ENCODE measurements around the gene CDK2.
"Not testable (repeated sequence)": the region's sequence is repeated elsewhere in the genome, so short reads cannot be mapped to it uniquely, and the experiment has no call there.

CDK2 gene

DNA sequence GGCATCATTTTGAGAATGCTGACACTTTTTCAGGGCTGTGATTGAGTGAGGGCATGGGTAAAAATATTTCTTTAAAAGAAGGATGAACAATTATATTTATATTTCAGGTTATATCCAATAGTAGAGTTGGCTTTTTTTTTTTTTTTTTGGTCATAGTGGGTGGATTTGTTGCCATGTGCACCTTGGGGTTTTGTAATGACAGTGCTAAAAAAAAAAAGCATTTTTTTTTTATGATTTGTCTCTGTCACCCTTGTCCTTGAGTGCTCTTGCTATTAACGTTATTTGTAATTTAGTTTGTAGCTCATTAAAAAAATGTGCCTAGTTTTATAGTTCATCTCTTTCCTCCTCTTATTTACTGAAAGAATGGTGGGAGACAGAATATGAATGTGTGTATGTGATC is 5.8 kb downstream of the CDK2 start:
- Histone ChIP-seq H3K27me3 (ENCODE audit: control insufficient read depth, insufficient read depth, low read length) (no peaks in the 10 kb centered on the region), H3K9me3 (ENCODE audit: control insufficient read depth, insufficient read depth, low read length) (no peaks in the 10 kb centered on the region), H3K9ac (ENCODE audit: low read depth, low read length) (no peak overlapping the region), H3K4me1 (ENCODE audit: control insufficient read depth, insufficient read depth, low read length) (peaks cover 3% of the 10 kb centered on the region), H3K36me3 (ENCODE audit: control insufficient read depth, insufficient read depth, low read length) (no peaks in the 10 kb centered on the region), H3K4me3 (ENCODE audit: low read depth, low read length) (no peak overlapping the region)

DNA sequence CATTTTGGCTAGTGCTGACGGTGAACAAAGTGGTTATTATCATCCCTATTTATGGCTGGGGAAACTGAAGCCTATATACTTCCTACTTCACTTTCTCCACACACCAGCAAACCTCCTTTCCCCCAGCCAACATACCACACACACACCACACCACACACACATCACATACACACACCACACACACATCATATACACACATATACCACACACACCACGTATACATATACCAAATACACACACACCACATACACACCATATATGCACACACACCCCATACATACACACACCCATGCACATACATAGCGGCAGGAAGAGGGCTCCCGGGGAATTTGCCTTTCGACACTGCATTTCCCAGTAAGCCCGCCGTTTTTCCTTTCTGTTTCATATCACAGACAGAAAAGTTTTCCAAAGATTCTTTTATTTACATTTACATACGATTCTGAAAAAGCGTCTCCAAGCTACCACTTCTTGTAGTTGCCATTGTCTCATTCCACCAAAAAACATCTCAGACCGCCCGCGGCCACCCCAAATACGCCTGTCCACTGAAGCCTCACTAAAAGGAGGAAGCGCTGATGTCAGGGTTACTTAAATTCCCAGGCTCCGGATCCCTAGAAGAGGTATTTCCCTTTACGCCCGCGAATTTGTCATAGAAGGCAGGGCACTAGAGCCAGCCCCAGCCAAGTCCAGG is 6.4 kb downstream of the CDK2 start:
- Histone ChIP-seq H3K27me3 (ENCODE audit: control insufficient read depth, insufficient read depth, low read length) (no peaks in the 10 kb centered on the region), H3K9me3 (ENCODE audit: control insufficient read depth, insufficient read depth, low read length) (no peaks in the 10 kb centered on the region), H3K4me3 (ENCODE audit: low read depth, low read length) (peak overlapping the region; percentile 49), H3K36me3 (ENCODE audit: control insufficient read depth, insufficient read depth, low read length) (peaks cover 4% of the 10 kb centered on the region), H3K4me1 (ENCODE audit: control insufficient read depth, insufficient read depth, low read length) (peaks cover 3% of the 10 kb centered on the region), H3K9ac (ENCODE audit: low read depth, low read length) (no peak overlapping the region)

DNA sequence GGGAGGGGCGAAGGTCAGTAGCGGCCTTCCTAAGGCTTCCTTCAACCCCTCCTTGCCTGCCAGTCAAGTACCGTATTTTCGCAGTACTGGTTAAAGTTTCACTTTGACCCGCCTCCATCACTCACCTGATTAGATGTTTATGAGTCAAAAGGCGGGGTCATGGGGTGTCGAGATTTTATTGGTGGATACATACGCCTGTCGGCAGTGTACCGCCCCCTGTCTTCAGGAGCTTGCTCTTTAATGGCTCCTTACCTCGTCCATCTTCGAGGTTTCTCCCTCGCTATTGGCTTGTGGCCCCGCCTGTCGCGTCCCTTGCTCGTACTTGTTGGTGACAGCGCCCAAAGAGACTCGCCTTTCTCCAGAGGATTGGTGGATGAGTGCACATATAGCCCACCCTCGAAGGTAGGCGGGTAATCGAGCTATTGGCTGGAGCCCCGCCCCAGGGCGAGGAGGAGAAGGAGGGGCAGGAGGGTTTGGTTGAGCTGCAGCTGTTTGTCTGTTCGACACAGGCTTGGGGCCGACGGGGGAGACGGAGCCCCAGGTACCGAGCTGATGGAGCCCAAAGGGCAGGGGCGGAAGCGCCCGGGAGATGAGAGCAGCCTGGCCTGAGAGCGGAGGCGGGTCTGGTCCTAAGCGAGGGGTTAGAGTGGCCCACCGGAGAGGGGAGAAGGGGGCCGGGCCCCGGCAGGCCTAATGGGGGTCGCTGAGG is 7.1 kb downstream of the CDK2 start, which contains the start of gene RAB5B:
RAB5B (plus strand) TSS at position 480 of the 709 bp plus-strand sequence. CDS start 12,883 bp downstream, outside the sequence.
- Histone ChIP-seq H3K4me3 (ENCODE audit: low read depth, low read length) (peak within 1 kb of the TSS; percentile 91), H3K36me3 (ENCODE audit: control insufficient read depth, insufficient read depth, low read length) (peaks cover 4% of the 10 kb centered on the region), H3K9me3 (ENCODE audit: control insufficient read depth, insufficient read depth, low read length) (no peaks in the 10 kb centered on the region), H3K4me1 (ENCODE audit: control insufficient read depth, insufficient read depth, low read length) (peaks cover 3% of the 10 kb centered on the region), H3K27me3 (ENCODE audit: control insufficient read depth, insufficient read depth, low read length) (no peaks in the 10 kb centered on the region), H3K9ac (ENCODE audit: low read depth, low read length) (peak within 1 kb of the TSS; percentile 84)

DNA sequence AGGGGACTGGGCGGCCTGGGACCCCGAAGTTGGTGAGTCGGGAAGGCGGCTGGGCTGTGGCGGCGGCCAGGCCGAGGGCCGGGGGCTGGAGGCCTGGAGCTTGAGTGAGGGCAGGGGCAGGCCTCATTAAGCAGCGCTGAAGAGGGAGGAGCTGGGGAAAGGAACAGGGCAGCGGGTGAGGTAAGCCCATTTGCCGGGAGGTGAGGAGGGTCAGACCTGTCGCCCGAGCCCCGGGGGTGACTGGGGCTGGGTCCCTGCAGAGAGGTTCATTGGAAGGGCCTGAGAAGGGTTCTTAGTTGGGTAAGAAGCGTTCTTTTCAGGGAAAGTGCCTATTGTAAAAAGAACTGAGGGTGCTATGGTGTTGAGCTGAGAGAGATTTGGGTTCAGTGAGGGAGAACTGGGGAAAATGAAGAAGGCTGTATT is 7.7 kb downstream of the CDK2 start:
- Histone ChIP-seq H3K9me3 (ENCODE audit: control insufficient read depth, insufficient read depth, low read length) (no peaks in the 10 kb centered on the region), H3K36me3 (ENCODE audit: control insufficient read depth, insufficient read depth, low read length) (peaks cover 4% of the 10 kb centered on the region), H3K27me3 (ENCODE audit: control insufficient read depth, insufficient read depth, low read length) (no peaks in the 10 kb centered on the region), H3K9ac (ENCODE audit: low read depth, low read length) (peak overlapping the region; percentile 84), H3K4me3 (ENCODE audit: low read depth, low read length) (peak overlapping the region; percentile 91), H3K4me1 (ENCODE audit: control insufficient read depth, insufficient read depth, low read length) (peaks cover 3% of the 10 kb centered on the region)

DNA sequence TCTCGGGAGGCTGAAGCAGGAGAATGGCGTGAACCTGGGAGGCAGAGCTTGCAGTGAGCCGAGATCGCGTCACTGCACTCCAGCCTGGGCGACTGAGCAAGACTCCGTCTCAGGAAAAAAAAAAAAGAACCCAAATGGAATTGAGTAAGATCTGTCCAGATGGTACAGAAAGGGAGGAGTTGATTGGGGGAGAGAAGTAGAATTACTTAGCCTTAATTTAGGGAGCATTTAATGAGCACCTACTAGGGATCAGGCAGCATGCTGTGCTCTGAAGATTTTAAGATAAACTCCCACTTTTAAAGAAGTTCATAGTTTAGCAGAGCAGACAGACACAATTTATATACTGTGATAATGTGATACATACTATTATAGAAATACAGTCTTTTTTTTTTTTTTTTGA is 11.8 kb downstream of the CDK2 start:
- no peak overlapping the region for H3K4me3 ChIP-seq (ENCODE audit: low read depth, low read length)
- H3K36me3 ChIP-seq (ENCODE audit: control insufficient read depth, insufficient read depth, low read length), result peaks cover 11% of the 10 kb centered on the region
- H3K9me3 ChIP-seq (ENCODE audit: control insufficient read depth, insufficient read depth, low read length), result no peaks in the 10 kb centered on the region
- H3K9ac ChIP-seq (ENCODE audit: low read depth, low read length), result no peak overlapping the region
- H3K27me3 ChIP-seq (ENCODE audit: control insufficient read depth, insufficient read depth, low read length), result no peaks in the 10 kb centered on the region
- H3K4me1 ChIP-seq (ENCODE audit: control insufficient read depth, insufficient read depth, low read length), result peaks cover 3% of the 10 kb centered on the region

GRCh38 chr12:55979069-55979468 is 12.4 kb downstream of the CDK2 start:
- H3K9ac ChIP-seq (ENCODE audit: low read depth, low read length), result no peak overlapping the region
- no peaks in the 10 kb centered on the region for H3K27me3 ChIP-seq (ENCODE audit: control insufficient read depth, insufficient read depth, low read length)
- peaks cover 11% of the 10 kb centered on the region for H3K36me3 ChIP-seq (ENCODE audit: control insufficient read depth, insufficient read depth, low read length)
- no peak overlapping the region for H3K4me3 ChIP-seq (ENCODE audit: low read depth, low read length)
- peaks cover 3% of the 10 kb centered on the region for H3K4me1 ChIP-seq (ENCODE audit: control insufficient read depth, insufficient read depth, low read length)
- H3K9me3 ChIP-seq (ENCODE audit: control insufficient read depth, insufficient read depth, low read length), result no peaks in the 10 kb centered on the region

GRCh38 chr12:55981882-55982281 is 15.3 kb downstream of the CDK2 start:
- peaks cover 11% of the 10 kb centered on the region for H3K36me3 ChIP-seq (ENCODE audit: control insufficient read depth, insufficient read depth, low read length)
- H3K9me3 ChIP-seq (ENCODE audit: control insufficient read depth, insufficient read depth, low read length); H3K4me1 ChIP-seq (ENCODE audit: control insufficient read depth, insufficient read depth, low read length); H3K9ac ChIP-seq (ENCODE audit: low read depth, low read length); H3K27me3 ChIP-seq (ENCODE audit: control insufficient read depth, insufficient read depth, low read length); H3K4me3 ChIP-seq (ENCODE audit: low read depth, low read length): not testable (repeated sequence)

DNA sequence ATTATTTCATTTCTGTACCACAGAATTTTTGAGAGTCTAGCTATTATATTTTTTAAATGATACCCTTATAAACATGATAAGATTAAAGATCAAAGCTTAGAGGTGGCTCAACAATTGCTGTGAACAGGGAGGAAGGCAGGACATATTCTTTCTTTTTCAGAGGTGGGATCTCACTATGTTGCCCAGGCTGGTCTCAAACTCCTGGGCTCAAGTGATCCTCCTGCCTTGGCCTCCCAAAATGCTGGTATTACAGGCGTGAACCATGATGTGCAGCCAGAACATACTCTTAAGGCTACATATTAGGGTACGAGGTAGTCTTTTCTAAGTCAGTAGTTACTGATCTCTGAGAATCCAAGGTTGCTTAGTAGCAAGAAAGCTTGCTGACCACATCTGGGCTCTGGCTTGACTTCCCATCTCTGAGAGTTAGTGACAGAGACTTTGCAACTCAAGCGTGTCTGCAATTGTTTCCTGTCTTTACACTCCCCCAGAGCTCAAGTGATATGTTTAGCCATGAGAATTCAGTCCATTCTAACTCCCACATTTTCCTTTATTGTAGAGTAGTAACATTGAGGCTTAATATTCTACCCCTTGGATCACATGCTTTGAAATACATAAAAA is 15.8 kb downstream of the CDK2 start:
- H3K27me3 ChIP-seq (ENCODE audit: control insufficient read depth, insufficient read depth, low read length), result no peaks in the 10 kb centered on the region
- no peaks in the 10 kb centered on the region for H3K9me3 ChIP-seq (ENCODE audit: control insufficient read depth, insufficient read depth, low read length)
- no peak overlapping the region for H3K4me3 ChIP-seq (ENCODE audit: low read depth, low read length)
- H3K36me3 ChIP-seq (ENCODE audit: control insufficient read depth, insufficient read depth, low read length), result peaks cover 11% of the 10 kb centered on the region
- H3K9ac ChIP-seq (ENCODE audit: low read depth, low read length), result no peak overlapping the region
- no peaks in the 10 kb centered on the region for H3K4me1 ChIP-seq (ENCODE audit: control insufficient read depth, insufficient read depth, low read length)

GRCh38 chr12:55983232-55983842 is 16.7 kb downstream of the CDK2 start:
- peaks cover 9% of the 10 kb centered on the region for H3K36me3 ChIP-seq (ENCODE audit: control insufficient read depth, insufficient read depth, low read length)
- no peak overlapping the region for H3K4me3 ChIP-seq (ENCODE audit: low read depth, low read length)
- no peaks in the 10 kb centered on the region for H3K4me1 ChIP-seq (ENCODE audit: control insufficient read depth, insufficient read depth, low read length)
- H3K27me3 ChIP-seq (ENCODE audit: control insufficient read depth, insufficient read depth, low read length), result no peaks in the 10 kb centered on the region
- H3K9me3 ChIP-seq (ENCODE audit: control insufficient read depth, insufficient read depth, low read length), result no peaks in the 10 kb centered on the region
- H3K9ac ChIP-seq (ENCODE audit: low read depth, low read length), result no peak overlapping the region

- Histone ChIP-seq H3K4me3 (ENCODE audit: low read depth, low read length) (no peak overlapping the region), H3K9ac (ENCODE audit: low read depth, low read length) (no peak overlapping the region), H3K9me3 (ENCODE audit: control insufficient read depth, insufficient read depth, low read length) (no peaks in the 10 kb centered on the region), H3K27me3 (ENCODE audit: control insufficient read depth, insufficient read depth, low read length) (no peaks in the 10 kb centered on the region), H3K36me3 (ENCODE audit: control insufficient read depth, insufficient read depth, low read length) (peaks cover 17% of the 10 kb centered on the region), H3K4me1 (ENCODE audit: control insufficient read depth, insufficient read depth, low read length) (no peaks in the 10 kb centered on the region)
Measured at GRCh38 chr12:55984861-55985260, 18.2 kb downstream of the CDK2 start.

DNA sequence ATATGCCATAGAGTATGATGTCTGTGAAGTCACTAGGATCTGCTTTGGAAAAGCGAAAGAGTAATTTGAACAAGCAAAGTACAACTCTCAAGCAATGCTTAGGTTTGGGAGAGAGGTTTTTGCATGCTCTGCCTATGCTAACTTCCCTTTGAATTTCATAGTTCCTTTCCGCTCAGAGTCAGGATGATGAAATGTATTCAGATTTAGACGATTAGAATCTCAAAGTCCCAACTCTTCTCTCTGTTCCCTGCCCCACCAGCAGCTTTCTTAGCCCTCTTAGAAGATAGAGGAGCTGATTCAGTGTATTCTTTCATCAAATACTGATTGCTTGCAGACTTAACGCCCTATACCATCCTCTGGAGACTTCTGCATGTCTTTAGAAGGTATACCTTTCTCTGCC is 18.7 kb downstream of the CDK2 start:
- peaks cover 17% of the 10 kb centered on the region for H3K36me3 ChIP-seq (ENCODE audit: control insufficient read depth, insufficient read depth, low read length)

More for the DNA sequence above, 18.7 kb downstream of the CDK2 start:
- Histone ChIP-seq H3K9ac (ENCODE audit: low read depth, low read length) (no peak overlapping the region), H3K4me3 (ENCODE audit: low read depth, low read length) (no peak overlapping the region), H3K9me3 (ENCODE audit: control insufficient read depth, insufficient read depth, low read length) (no peaks in the 10 kb centered on the region), H3K4me1 (ENCODE audit: control insufficient read depth, insufficient read depth, low read length) (no peaks in the 10 kb centered on the region), H3K27me3 (ENCODE audit: control insufficient read depth, insufficient read depth, low read length) (no peaks in the 10 kb centered on the region)
